GM04503 (cell line): ENCODE measurements around the gene ITIH3.
"Not testable (repeated sequence)": the region's sequence is repeated elsewhere in the genome, so short reads cannot be mapped to it uniquely, and the experiment has no call there.

Experiments
- DNase-seq: peaks from one replicate; pipeline ENCODE4 v3.0.0-alpha.2; 2012; ENCODE audit warnings: low read depth

ITIH3 gene

GRCh38 chr3:52794612-52795099, at the start of gene ITIH3:
TSS of gene ITIH3 (plus strand) at chr3:52794796. CDS start at chr3:52794804, 8 bp downstream.
- DNase-seq: no peak

- DNase-seq: no peak
Measured at GRCh38 chr3:52752045-52752660, 42.4 kb upstream of the ITIH3 start.

- no peak for DNase-seq
Measured at GRCh38 chr3:52754373-52754772, 40.2 kb upstream of the ITIH3 start.

- no peak for DNase-seq
Measured at GRCh38 chr3:52756141-52756540, 38.5 kb upstream of the ITIH3 start.

- DNase-seq: no peak
Measured at GRCh38 chr3:52763466-52763865, 31.1 kb upstream of the ITIH3 start.

- no peak for DNase-seq
Measured at GRCh38 chr3:52769786-52770455, 24.7 kb upstream of the ITIH3 start.

- peak; percentile 49 for DNase-seq
Measured at GRCh38 chr3:52770496-52771333, 23.9 kb upstream of the ITIH3 start, which contains the start of gene NEK4. TSS of gene NEK4 (minus strand) at chr3:52770940. CDS start at chr3:52770746, 194 bp downstream.

- no peak for DNase-seq
Measured at GRCh38 chr3:52771334-52771681, 23.3 kb upstream of the ITIH3 start.

- DNase-seq: no peak
Measured at GRCh38 chr3:52771702-52772101, 22.9 kb upstream of the ITIH3 start.

GRCh38 chr3:52773361-52774065, 21.1 kb upstream of the ITIH3 start:
- no peak for DNase-seq

GRCh38 chr3:52774066-52774713, 20.4 kb upstream of the ITIH3 start:
- no peak for DNase-seq

- DNase-seq: no peak
Measured at GRCh38 chr3:52774901-52775864, 19.4 kb upstream of the ITIH3 start.

- no peak for DNase-seq
Measured at GRCh38 chr3:52775877-52776276, 18.7 kb upstream of the ITIH3 start.

GRCh38 chr3:52776486-52776885, 18.1 kb upstream of the ITIH3 start:
- DNase-seq: not testable (repeated sequence)

- no peak for DNase-seq
Measured at GRCh38 chr3:52777127-52777958, 17.3 kb upstream of the ITIH3 start, which contains the start of gene ITIH1. TSS of gene ITIH1 (plus strand) at chr3:52777599. CDS start at chr3:52777616, 17 bp downstream.

- no peak for DNase-seq
Measured at GRCh38 chr3:52777959-52778805, 16.4 kb upstream of the ITIH3 start.

- DNase-seq: no peak
Measured at GRCh38 chr3:52779011-52779836, 15.4 kb upstream of the ITIH3 start.
